Left renal pelvis (tissue), 4 donors: ENCODE measurements around the gene METTL14. TPM values are rescaled to one million over a fixed set of nuclear protein-coding genes. Genes with fewer than 3 reads are reported as not detected.
"Not testable (repeated sequence)": the region's sequence is repeated elsewhere in the genome, so short reads cannot be mapped to it uniquely, and the experiment has no call there.

Source experiments
- DNase-seq, 4 donors: peaks; one replicate each; pipeline ENCODE4 v3.0.0-alpha.2; 2013; ENCODE audit warnings: low read depth in 4 of 4, low spot score in 3 of 4
- polyA plus RNA-seq, 4 donors: library from polyadenylated mRNA; unstranded; fragments of 120-200 nt; gene quantifications; one replicate each; pipeline ENCODE4 v1.2.1, GENCODE V29; 2013; ENCODE audit not compliant: insufficient read length in 4 of 4

Gene METTL14
- 10 to 100 TPM; 46.2 to 81.3 (median 60.2) TPM for polyA plus RNA-seq

GRCh38 chr4:118684873-118685811, at the start of gene METTL14:
Gene METTL14 (plus strand): TSS chr4:118685392. CDS start chr4:118685535, 143 bp downstream.
- peak; percentile 91 for DNase-seq

- DNase-seq, result not testable (repeated sequence)
Measured at GRCh38 chr4:118636126-118636525, 49.1 kb upstream of the METTL14 start.

GRCh38 chr4:118664665-118665064, 20.5 kb upstream of the METTL14 start:
- not testable (repeated sequence) for DNase-seq

- DNase-seq, result peak in 3 of 4 donors; percentile 37 to 68 (median 60)
Measured at GRCh38 chr4:118669220-118669619, 16.0 kb upstream of the METTL14 start.

- DNase-seq, result not testable (repeated sequence)
Measured at GRCh38 chr4:118670968-118671367, 14.2 kb upstream of the METTL14 start.

- DNase-seq, result no peak
Measured at GRCh38 chr4:118676128-118676527, 9.1 kb upstream of the METTL14 start.

GRCh38 chr4:118680808-118681207, 4.4 kb upstream of the METTL14 start:
- no peak for DNase-seq

- DNase-seq, result no peak
Measured at GRCh38 chr4:118682928-118683327, 2.3 kb upstream of the METTL14 start.

- no peak for DNase-seq
Measured at GRCh38 chr4:118683513-118683912, 1.7 kb upstream of the METTL14 start.

- no peak for DNase-seq
Measured at GRCh38 chr4:118703118-118703517, 17.9 kb downstream of the METTL14 start.

- DNase-seq, result no peak
Measured at GRCh38 chr4:118711052-118711451, 25.9 kb downstream of the METTL14 start.

GRCh38 chr4:118712872-118713271, 27.7 kb downstream of the METTL14 start:
- DNase-seq, result no peak

GRCh38 chr4:118714682-118715081, 29.5 kb downstream of the METTL14 start:
- no peak for DNase-seq

- no peak for DNase-seq
Measured at GRCh38 chr4:118716304-118716703, 31.1 kb downstream of the METTL14 start.

GRCh38 chr4:118718511-118719170, 33.4 kb downstream of the METTL14 start:
- no peak for DNase-seq

- no peak for DNase-seq
Measured at GRCh38 chr4:118721752-118722151, 36.6 kb downstream of the METTL14 start.

- DNase-seq, result no peak
Measured at GRCh38 chr4:118723369-118723768, 38.2 kb downstream of the METTL14 start.

- DNase-seq, result no peak
Measured at GRCh38 chr4:118727360-118727759, 42.2 kb downstream of the METTL14 start.

GRCh38 chr4:118729287-118730286, 44.4 kb downstream of the METTL14 start:
- no peak for DNase-seq

GRCh38 chr4:118730683-118731082, 45.5 kb downstream of the METTL14 start:
- no peak for DNase-seq
